GM21576 (cell line): ENCODE results near the gene SV2C.
"Not testable (repeated sequence)": the region's sequence is repeated elsewhere in the genome, so short reads cannot be mapped to it uniquely, and the experiment has no call there.

Experiments
- ATAC-seq: cut with Tn5 transposase; IDR thresholded peaks from one replicate; pipeline ENCODE4 v1.9.1; 2021; ENCODE audit warnings: mild to moderate bottlenecking, moderate library complexity; ENCODE audit not compliant: unreplicated experiment

Gene SV2C

GRCh38 chr5:76292620-76293322 lies 209.6 kb downstream of the SV2C start:
- peak; percentile 75 for ATAC-seq

- ATAC-seq = no peak
These were observed 211.4 kb downstream of the SV2C start for GRCh38 chr5:76294573-76294972.

- ATAC-seq = no peak
These were observed 215.7 kb downstream of the SV2C start for GRCh38 chr5:76298852-76299251.

GRCh38 chr5:76299592-76299991 lies 216.4 kb downstream of the SV2C start:
- ATAC-seq = no peak

GRCh38 chr5:76301932-76302331 lies 218.7 kb downstream of the SV2C start:
- ATAC-seq = not testable (repeated sequence)

- ATAC-seq = not testable (repeated sequence)
These were observed 219.5 kb downstream of the SV2C start for GRCh38 chr5:76302661-76303060.

- ATAC-seq = peak; percentile 75
These were observed 220.7 kb downstream of the SV2C start for GRCh38 chr5:76303921-76304320.

GRCh38 chr5:76305269-76305668 lies 222.1 kb downstream of the SV2C start:
- no peak for ATAC-seq

GRCh38 chr5:76305775-76306174 lies 222.6 kb downstream of the SV2C start:
- no peak for ATAC-seq

- no peak for ATAC-seq
These were observed 227.0 kb downstream of the SV2C start for GRCh38 chr5:76310208-76310607.

- ATAC-seq = no peak
These were observed 229.6 kb downstream of the SV2C start for GRCh38 chr5:76312783-76313182.

GRCh38 chr5:76314643-76315042 lies 231.5 kb downstream of the SV2C start:
- no peak for ATAC-seq

GRCh38 chr5:76319673-76320072 lies 236.5 kb downstream of the SV2C start:
- no peak for ATAC-seq

GRCh38 chr5:76323494-76323893 lies 240.3 kb downstream of the SV2C start:
- not testable (repeated sequence) for ATAC-seq

GRCh38 chr5:76325326-76325725 lies 242.1 kb downstream of the SV2C start:
- no peak for ATAC-seq

GRCh38 chr5:76325876-76326491 lies 242.8 kb downstream of the SV2C start:
- ATAC-seq = no peak

- ATAC-seq = no peak
These were observed 243.6 kb downstream of the SV2C start for GRCh38 chr5:76326577-76327302.

- no peak for ATAC-seq
These were observed 246.2 kb downstream of the SV2C start for GRCh38 chr5:76329346-76329745.

- no peak for ATAC-seq
These were observed 247.9 kb downstream of the SV2C start for GRCh38 chr5:76331126-76331525.

GRCh38 chr5:76332102-76332501 lies 248.9 kb downstream of the SV2C start:
- ATAC-seq = no peak

- no peak for ATAC-seq
These were observed 249.5 kb downstream of the SV2C start for GRCh38 chr5:76332611-76333205.

- ATAC-seq = no peak
These were observed 250.4 kb downstream of the SV2C start for GRCh38 chr5:76333571-76333970.
